ENCODE data around the gene DPYD.

GRCh38 chr1:97382206-97382605, 538.6 kb downstream of the DPYD start:
- no peak for TF ChIP-seq CTCF (IDR thresholded peaks at IDR 0.05)
- no peak for TF ChIP-seq POLR2A (IDR thresholded peaks at IDR 0.05)
- TF ChIP-seq POLR2AphosphoS5 (IDR thresholded peaks at IDR 0.05) = no peak

All from sigmoid colon (tissue), 4 donors.